Activated CD8-positive, alpha-beta memory T cell treated with anti-CD3 and anti-CD28 coated beads, Interleukin-2, amount 50 U/mL, for 4 hours (primary cell): ENCODE results near the gene FALEC.

ENCODE experiments used
- DNase-seq: peaks from one replicate; pipeline ENCODE4 v3.0.0-alpha.2; 2020

Gene FALEC

DNA sequence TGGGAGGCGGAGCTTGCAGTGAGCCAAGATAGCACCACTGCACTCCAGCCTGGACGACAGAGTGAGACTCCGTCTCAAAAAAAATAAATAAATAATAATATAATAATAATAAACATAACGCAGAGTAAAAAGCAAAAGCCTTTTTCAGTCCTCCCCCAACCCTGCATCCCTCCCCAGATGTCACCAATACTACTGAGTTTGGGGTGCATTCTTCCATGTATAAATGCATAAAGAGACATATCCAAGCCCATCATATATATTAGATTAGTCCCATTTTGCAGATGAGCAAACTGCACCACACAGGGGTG lies 32.7 kb downstream of the FALEC start:
- no peak for DNase-seq

DNA sequence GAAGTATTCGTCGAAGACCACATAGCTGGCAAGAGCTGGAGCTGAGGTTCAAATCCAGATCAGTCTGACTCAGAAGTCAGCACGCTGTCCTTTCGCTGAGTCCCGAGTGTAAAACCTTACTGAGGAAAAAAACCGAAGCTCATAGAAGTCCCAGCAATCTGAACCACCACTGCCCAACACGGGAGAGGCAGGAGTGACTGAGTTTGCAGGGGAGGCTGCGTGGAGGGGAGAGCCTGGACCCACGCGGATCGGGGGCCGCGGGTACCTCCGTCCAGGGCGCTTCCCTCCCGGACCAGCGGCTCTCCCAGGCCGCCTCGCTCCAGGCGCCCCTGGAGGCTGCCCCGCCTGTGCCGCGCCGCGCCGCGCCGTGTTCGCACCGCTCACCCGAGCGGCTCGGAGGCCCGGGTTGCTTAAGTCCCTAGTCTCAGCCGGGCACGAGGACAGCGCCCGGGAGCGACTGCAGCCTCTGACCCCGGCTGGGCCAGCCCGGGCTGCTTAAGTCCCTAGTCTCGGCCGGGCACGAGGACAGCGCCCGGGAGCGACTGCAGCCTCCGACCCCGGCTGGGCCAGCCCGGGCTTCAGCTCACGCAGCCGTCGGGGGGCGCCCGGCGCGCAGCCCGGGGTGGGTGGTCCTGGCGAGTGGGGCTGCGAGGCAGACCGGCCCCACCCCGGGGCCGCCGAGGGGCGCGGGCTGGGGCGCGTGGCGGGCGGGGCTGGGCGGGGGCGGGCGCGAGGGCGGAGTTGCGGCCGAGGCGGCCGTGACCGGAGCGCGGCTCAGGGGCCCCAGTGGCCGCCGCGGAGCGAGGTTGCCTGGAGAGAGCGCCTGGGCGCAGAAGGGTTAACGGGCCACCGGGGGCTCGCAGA lies 33.3 kb downstream of the FALEC start, which contains the start of gene ADAMTSL4:
Gene ADAMTSL4, plus strand, starts transcription at position 777 of the 864 bp plus-strand sequence. CDS start 2,881 bp downstream, outside the sequence.
- no peak for DNase-seq

- DNase-seq = no peak
These were observed 34.1 kb downstream of the FALEC start for GRCh38 chr1:150549496-150550221.

- no peak for DNase-seq
These were observed 34.9 kb downstream of the FALEC start for GRCh38 chr1:150550222-150551050.

- DNase-seq = no peak
These were observed 35.7 kb downstream of the FALEC start for GRCh38 chr1:150551051-150551783.

- DNase-seq = no peak
These were observed 36.2 kb downstream of the FALEC start for GRCh38 chr1:150551784-150552127.

DNA sequence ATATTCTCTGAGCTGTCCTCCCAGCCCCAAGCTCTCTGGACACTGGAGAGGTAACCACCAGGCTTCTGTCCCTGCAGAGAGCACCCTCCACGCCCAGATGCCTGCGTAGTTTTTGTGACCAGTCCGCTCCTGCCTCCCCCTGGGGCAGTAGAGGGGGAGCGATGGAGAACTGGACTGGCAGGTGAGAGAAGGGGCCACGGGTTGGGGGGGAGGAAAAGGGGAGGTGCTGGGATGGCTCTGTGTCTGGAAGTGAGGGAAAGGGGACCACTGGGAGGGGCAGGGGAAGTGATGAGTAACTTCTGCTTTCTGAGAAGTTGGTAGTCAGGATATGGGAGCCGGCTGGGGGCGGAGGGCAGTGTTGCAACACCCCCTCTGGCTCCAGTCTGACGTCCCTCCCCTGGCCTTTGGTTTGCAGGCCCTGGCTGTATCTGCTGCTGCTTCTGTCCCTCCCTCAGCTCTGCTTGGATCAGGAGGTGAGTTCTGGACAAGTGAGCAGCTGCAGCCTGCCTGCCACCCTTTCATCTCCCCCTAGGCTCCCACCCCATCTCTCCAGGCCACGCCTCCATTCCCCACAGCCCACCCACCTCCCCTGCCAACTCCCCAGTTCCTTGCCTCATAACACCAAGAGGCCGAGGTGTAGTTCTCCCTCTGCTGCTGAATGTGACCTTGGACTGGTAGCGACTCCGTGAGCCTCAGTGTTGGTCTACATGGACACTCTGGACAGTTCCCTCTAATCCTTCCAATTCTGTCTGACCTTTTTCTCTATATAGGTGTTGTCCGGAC lies 36.8 kb downstream of the FALEC start:
- DNase-seq = no peak

GRCh38 chr1:150552911-150553289 lies 37.3 kb downstream of the FALEC start:
- no peak for DNase-seq

- no peak for DNase-seq
These were observed 38.0 kb downstream of the FALEC start for GRCh38 chr1:150553392-150554085.

- DNase-seq = no peak
These were observed 38.5 kb downstream of the FALEC start for GRCh38 chr1:150554086-150554452.

- DNase-seq = no peak
These were observed 39.8 kb downstream of the FALEC start for GRCh38 chr1:150555198-150555970.

- DNase-seq = no peak
These were observed 40.7 kb downstream of the FALEC start for GRCh38 chr1:150555971-150556865.

GRCh38 chr1:150557065-150557600 lies 41.6 kb downstream of the FALEC start:
- DNase-seq = no peak

GRCh38 chr1:150557813-150558212 lies 42.3 kb downstream of the FALEC start:
- DNase-seq = no peak

GRCh38 chr1:150558303-150558704 lies 42.8 kb downstream of the FALEC start:
- no peak for DNase-seq

GRCh38 chr1:150558761-150559655 lies 43.5 kb downstream of the FALEC start:
- DNase-seq = no peak

GRCh38 chr1:150559656-150560010 lies 44.1 kb downstream of the FALEC start:
- no peak for DNase-seq

DNA sequence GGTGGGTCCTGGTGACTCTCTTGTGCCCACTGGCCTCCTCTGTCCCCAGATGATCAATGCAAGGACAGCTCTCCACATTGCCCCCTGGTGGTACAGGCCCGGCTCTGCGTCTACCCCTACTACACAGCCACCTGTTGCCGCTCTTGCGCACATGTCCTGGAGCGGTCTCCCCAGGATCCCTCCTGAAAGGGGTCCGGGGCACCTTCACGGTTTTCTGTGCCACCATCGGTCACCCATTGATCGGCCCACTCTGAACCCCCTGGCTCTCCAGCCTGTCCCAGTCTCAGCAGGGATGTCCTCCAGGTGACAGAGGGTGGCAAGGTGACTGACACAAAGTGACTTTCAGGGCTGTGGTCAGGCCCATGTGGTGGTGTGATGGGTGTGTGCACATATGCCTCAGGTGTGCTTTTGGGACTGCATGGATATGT lies 44.5 kb downstream of the FALEC start:
- DNase-seq = peak; percentile 73
